HG03558 (cell line): ENCODE measurements around the gene DENND1A.
"Not testable (repeated sequence)": the region's sequence is repeated elsewhere in the genome, so short reads cannot be mapped to it uniquely, and the experiment has no call there.

Source experiments
- ATAC-seq: cut with Tn5 transposase; IDR thresholded peaks from one replicate; pipeline ENCODE4 v1.9.1; 2021; ENCODE audit warnings: moderate number of reproducible peaks; ENCODE audit not compliant: unreplicated experiment; ENCODE audit errors: extremely low read depth

Gene DENND1A

GRCh38 chr9:123925161-123925560, 4.8 kb downstream of the DENND1A start:
- no peak for ATAC-seq

DNA sequence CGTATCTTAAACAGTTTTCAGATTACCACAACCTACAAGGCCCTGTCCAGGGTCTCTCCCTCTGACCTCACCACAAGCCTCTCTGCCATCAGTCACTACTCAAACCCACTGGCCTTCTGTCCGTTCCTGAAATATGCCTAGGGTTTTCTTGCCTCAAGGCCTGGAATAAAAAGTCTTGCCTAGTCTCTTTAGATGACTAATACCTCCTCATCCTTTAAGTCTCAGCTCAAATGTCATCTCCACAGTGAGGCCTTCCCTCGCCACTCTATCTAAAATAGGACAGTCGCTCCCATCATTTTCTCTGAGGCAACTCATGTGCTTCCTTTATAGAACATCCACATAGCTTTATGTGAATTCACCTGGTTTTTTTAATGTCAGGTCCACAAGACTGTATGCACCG, 5.2 kb downstream of the DENND1A start:
- ATAC-seq, result no peak

DNA sequence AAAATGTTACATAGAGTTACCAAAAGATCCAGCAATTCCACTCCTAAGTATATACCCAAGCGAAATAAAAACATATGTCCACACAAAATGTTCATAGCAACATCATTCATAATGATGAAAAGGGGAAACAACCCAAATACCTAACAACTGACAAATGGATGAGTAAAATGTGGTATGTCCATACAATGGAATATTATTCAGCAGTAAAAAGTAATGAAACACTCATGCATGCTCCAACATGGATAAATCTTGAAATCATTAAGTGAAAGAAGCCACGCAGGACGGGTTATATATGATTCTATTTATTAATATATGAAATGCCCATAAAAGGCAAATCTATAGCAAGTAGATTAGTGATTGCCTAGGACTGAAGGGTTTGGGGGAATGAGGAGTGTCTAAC, 6.0 kb downstream of the DENND1A start:
- ATAC-seq, result no peak

GRCh38 chr9:123923377-123923776, 6.5 kb downstream of the DENND1A start:
- ATAC-seq, result no peak

DNA sequence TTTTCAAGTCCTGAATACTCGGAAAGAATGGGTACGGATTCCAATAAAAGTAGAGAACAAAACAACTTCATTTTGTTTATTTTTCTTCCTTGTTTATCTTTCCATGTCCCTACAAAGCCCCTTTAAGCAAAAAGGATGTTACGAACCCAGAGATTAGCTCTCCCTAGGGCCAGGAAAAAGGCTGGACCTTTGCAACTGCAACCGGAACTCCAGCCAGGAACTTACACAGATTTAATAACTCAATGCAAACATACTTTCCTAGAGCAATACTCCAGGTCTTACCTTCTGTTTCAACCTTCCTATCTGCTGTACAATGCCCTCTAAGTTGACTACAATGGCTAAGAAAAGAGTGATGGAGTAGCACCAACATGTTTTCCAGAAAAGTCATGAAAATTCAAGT, 7.0 kb downstream of the DENND1A start:
- ATAC-seq, result no peak

DNA sequence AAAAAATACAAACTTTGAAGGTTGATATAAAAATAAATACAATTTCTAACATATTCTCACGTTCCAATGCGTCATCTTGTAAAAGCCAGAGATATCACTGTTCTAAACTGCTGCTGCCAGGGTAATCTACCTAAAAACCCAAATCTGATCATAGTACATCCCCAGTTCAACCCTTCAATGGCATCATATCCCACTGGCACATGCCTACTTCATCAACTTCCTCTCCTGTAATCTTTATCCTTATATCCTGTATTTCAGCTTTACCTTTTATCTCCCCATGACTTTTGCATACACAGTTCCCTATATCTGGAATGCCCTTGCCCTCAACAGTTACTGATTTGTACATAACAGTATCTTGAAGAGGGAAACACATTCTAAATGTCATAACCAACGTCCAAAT, 7.5 kb downstream of the DENND1A start:
- ATAC-seq, result no peak

DNA sequence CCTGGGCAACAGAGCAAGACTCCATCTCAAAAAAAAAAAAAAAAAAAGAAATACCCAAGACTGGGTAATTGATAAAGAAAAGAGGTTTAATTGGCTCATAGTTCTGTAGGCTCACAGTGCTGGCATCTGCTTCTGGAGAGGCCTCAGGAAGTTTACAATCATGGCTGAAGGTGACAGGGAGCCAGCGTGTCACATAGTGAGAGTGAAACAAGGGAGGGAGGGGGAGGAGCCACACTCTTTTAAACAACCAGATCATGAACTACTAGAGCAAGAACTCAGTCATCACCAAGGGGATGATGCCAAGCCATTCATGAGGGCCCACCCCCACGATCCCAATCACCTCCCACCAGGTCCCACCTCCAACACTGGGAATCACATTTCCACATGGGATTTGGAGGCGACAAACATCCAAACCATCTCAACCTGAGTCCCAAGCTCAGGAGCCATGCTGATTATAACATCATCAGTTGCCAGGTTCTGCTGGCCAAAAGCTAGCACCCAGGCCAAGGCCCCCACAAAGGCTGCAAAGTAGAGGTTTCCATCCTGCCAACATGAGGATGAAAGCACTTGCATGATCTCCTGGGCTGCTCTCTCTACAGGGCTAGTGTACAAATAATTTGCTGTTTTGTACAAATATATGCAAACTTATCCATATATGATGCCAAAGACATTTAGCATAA, 15.3 kb downstream of the DENND1A start:
- ATAC-seq, result no peak

- ATAC-seq, result no peak
Measured at GRCh38 chr9:123912167-123912897, 17.6 kb downstream of the DENND1A start.

DNA sequence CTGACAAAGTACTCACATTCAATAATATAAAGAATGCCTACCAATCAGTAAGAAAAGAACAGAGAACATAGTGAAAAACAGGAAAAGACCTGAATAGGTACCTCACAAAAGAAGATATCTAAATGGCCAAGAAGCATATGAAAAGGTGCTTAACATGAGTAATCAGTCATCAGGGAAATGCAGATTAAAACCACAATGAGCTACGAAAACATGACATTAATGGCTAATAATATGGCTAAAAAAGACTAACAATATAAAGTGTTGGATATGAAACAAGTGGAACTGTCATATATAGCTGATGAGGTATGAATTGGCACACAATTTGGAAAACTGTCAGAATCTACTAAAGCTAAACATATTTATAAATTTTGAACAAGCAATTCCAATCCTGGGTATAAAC, 18.9 kb downstream of the DENND1A start:
- ATAC-seq, result no peak

DNA sequence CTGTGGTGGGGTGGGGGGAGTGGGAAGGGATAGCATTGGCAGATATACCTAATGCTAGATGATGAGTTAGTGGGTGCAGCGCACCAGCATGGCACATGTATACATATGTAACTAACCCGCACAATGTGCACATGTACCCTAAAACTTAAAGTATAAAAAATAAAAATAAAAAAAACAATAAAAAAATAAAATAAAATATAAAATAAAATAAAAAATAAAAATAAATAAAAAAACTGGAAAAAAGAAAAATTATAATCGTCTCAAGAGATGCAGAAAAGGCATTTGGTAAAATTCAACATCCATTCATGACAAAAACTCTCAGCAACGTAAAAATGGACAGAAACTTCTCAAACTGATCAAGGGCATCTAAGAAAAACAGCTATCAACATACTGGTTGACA, 20.7 kb downstream of the DENND1A start:
- ATAC-seq, result not testable (repeated sequence)

DNA sequence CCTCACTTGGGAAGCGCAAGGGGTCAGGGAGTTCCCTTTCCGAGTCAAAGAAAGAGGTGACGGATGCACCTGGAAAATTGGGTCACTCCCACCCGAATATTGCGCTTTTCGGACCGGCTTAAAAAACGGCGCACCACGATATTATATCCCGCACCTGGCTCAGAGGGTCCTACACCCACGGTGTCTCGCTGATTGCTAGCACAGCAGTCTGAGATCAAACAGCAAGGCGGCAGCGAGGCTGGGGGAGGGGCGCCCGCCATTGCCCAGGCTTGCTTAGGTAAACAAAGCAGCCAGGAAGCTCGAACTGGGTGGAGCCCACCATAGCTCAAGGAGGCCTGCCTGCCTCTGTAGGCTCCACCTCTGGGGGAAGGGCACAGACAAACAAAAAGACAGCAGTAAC, 26.4 kb downstream of the DENND1A start:
- not testable (repeated sequence) for ATAC-seq

- ATAC-seq, result no peak
Measured at GRCh38 chr9:123894822-123895221, 35.1 kb downstream of the DENND1A start.

DNA sequence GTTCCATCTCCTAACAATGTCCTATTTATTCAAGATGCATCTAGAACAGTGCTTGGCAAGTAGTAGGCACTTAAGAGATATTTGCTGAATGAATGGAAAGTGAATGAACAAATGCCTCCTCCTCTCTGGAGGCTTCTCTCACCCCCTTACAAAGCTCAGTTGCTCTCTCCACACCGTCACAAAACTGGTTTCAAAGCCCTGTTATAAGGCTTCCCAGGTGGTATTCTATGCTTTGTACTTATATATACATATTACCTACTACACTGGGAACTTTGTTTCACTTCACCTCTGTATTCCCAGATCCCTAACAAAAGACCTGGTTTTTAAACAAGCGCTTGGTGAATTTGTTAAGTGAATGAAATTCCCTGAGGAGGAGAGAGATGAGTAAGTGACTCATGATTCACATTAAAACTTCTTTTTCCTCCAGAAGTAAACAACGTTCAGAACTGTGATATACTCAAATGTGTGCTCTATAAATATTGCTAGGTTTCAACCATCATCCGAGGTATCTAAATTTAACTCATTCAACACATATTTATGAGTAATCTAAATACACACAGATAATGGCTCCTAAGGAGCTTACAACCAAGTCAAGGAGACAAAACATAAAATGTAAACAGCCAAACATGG, 36.0 kb downstream of the DENND1A start:
- no peak for ATAC-seq

DNA sequence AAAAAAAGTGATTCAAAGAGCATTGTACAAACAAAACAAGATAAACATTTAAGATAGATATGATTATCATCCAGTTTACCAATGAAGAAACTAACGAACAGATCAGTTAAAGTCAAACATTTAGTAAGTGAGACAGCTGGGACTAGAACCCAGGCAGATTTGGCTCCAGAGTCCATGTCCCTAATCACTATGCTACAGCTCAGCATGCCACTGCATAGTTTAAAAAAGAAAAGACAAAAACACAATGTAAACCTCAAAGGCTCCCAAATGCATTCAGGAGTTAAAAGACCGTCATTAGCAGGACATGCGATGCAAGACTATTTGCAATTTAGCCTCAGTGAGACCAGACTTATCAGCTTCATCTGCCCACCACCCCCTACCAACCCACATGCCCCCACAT, 36.8 kb downstream of the DENND1A start:
- no peak for ATAC-seq

- no peak for ATAC-seq
Measured at GRCh38 chr9:123887837-123888236, 42.1 kb downstream of the DENND1A start.

- ATAC-seq, result not testable (repeated sequence)
Measured at GRCh38 chr9:123885834-123886233, 44.1 kb downstream of the DENND1A start.

- ATAC-seq, result no peak
Measured at GRCh38 chr9:123883634-123884033, 46.3 kb downstream of the DENND1A start.

GRCh38 chr9:123881604-123882003, 48.3 kb downstream of the DENND1A start:
- no peak for ATAC-seq

- no peak for ATAC-seq
Measured at GRCh38 chr9:123880420-123880819, 49.5 kb downstream of the DENND1A start.

DNA sequence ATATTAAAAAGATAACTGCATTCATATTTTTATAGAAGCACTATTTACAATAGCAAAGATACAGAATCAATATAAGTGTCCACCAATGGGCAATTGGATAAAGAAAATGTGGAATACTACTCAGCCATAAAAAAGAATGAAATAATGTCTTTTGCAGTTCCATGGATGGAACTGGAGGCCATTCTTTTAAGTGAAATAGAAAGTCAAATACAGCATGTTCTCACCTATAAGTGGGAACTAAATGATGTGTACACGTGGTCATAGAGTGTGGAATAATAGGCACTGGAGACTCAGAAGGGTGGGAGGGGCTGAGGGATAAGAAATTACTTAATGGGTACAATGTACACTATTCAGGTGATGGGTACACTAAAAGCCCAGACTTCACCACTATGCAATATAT, 53.2 kb downstream of the DENND1A start:
- no peak for ATAC-seq

GRCh38 chr9:123872710-123873109, 57.2 kb downstream of the DENND1A start:
- no peak for ATAC-seq

DNA sequence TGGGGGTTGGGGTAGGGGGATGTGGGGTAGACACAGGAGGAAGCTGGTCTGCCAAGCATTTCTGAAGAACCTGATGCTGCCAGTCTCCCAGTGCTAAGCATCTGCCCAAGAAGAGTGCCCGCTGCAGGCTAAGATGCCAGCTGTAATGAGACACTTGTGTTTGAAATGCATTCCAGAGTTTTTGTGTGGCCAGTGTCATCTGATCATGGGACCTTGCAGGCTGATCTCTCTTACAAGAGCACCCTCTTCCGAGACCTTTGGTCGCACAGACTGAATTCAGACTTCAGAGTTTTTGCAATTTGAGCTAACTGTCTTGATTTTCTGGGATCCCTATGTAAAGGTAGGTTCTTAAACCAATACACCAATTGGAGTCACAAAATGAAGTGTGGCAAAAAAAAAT, 58.1 kb downstream of the DENND1A start:
- no peak for ATAC-seq
